NCI-H1417 treated with DMSO at 0.1 percent for 48 hours (cell line): Measurements from ENCODE around the gene RAI1.

Experiments
- DNase-seq: peaks from one replicate; lab custom pipeline; 2025; lab: John Stamatoyannopoulos, UW

The RAI1 gene

DNA sequence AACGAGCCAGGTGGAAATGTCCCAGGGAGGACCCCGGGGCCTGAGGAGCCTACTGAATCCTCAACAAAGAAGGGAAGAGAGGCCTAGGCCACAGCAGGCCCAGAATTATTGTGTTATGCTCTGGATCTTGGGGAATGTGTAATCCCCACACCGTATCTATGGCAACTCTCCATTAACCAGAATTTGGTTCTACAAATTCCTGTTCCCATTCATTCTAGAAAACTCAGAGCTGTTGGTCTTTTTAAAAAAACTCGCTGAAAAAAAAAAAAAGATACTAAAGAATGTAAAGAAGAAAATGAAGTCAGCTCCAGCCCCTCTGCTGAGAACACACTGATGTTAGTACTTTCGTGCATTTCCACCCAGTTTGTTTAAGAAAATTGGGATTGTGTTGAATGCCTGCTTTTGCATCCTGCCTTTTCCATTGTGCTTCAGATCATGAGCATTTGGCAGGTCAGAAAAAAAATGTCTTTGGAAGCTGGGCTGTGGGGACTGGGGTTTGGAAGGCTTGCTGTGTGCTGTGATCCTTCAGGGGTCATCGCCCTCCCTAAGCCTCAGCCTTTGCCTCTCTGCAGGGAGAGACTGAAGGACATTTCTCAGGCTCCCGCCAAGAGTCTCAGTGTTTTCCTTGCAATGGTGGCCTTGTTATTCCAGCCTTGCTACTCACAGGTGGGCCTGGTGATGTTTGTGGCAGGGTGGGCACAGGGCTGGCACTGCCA lies 86.1 kb downstream of the RAI1 start:
- DNase-seq: no peak

GRCh38 chr17:17767887-17768418 lies 86.7 kb downstream of the RAI1 start:
- DNase-seq: no peak

GRCh38 chr17:17768424-17769088 lies 87.3 kb downstream of the RAI1 start:
- DNase-seq: no peak

DNA sequence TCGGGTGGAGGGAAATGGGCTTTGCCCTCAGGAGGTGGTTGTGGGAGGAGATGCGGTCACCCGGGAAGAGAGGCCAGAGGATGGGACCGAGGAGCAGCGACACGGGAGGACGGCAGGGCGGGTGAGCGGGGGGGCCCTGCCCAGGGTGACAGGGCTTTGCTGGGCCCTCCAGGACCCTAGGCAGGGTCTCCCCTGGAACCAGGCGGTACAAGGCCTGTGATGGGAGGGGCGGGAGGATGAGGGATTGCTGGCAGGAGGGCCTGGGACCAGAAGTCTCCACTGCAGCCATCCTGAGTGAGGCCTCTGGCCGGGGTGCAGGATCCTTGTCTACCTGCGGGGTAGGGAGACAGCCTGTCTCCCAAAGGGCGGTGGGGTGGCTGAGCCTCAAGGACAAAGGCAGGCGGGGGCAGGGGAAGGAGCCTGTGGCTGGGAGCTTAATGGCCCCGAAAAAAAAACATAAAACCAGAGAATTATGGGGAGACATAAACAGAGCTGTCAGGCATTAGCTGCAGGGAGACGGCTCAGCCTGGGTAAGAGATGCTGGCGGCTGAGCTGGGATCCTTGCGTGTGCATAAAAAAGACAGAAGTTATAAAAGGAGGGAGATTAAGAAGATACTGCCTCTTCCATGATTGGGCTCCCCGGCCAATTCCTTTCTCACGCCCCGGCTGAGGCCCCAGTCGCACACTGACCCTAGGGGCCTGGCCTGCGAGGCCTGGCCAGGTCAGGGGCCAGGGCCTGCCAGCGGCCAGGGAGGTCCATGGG lies 88.8 kb downstream of the RAI1 start:
- no peak for DNase-seq

GRCh38 chr17:17770632-17771044 lies 89.4 kb downstream of the RAI1 start:
- DNase-seq: no peak

- DNase-seq: no peak
Measured at GRCh38 chr17:17771498-17772201, 90.4 kb downstream of the RAI1 start.

- DNase-seq: no peak
Measured at GRCh38 chr17:17772231-17772630, 91.0 kb downstream of the RAI1 start.

DNA sequence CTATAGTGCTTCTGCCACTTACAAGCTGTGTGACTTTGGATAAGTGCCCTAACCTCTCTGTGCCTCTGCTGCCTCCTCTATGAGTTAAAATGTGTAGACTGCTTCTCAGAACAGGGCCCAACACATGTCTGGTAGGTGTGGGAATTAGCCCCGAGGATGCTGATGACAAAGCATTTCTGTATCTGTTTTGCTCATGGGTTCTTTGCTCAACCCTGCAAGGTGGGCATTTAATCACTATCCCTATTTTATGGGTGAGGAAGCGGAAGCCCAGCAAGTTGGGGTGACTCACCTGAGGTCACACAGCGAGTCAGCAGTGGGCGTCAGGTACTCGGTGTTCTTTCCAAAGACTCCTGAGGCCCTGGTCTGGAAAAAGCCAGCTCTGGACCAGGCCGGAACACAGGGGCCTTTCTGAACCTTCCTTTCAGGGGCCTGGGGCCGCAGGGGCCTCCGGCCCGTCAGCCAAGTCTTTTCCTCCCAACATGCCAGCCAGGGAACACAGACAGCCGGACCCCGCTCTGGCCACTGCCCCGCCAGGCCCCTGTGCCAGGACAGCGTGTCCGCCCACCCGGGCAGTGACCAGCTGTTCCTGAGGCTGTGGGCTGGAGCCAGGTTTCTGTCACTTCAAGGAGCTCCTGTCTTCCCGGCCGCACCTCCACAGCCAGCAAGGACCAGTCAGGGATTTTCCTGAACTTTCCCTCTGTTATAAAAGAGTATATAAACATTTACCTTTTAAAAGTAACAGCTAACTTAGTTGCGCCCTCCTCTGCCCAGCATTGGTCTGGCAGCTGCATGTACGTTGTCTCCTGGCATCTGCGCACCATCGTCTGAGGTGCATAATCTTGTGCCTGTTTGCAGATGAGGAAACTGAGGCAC lies 93.0 kb downstream of the RAI1 start:
- no peak for DNase-seq

DNA sequence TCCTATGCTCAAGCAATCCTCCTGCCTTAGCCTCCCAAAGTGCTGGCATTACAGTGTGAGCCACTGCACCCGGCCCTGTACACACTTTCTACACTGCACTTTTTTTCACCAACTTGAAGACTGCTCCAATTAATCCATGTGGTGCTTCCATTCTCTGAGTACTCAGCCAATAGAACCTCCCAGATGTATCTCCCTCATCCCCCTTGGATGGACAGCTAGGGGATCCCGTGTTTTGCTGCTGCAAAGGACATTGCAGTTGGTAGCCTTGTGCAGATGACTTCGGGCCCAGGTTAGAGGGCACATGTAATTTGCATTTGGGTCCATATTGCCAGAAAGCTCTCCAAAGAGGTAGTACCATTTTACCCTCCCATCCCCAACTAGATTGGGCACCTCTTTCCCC lies 95.6 kb downstream of the RAI1 start:
- no peak for DNase-seq

GRCh38 chr17:17778308-17779014 lies 97.2 kb downstream of the RAI1 start:
- no peak for DNase-seq

DNA sequence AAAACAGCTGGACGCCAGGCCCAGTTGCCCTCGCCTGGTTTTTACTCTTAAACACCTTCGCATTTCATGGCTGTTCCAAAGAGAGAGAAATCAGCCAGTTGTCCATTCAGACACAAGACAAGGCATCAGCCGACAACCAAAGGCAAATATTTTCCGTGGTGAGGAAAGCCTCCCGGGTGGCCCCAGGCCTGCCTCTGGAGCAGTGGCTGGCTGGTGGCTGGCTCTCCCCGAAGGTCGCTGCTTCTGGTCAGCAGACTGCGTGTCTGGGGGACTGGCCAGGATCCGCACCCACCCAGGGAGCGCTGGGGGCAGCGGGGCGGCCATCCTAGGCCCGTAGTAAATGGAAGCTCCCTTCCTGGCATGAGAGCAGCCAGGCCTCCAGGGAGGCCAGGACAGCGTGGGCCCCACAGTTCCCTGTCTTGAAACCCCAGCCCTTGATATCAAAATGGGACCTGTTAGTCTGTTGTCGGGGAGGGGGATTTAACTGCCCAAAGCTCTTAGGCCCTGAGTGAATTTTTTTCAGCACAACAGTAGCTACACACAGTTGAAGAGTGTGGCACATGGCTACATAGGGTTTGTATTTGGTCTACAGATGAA lies 97.9 kb downstream of the RAI1 start:
- no peak for DNase-seq

- DNase-seq: no peak
Measured at GRCh38 chr17:17780922-17781590, 99.8 kb downstream of the RAI1 start.

- DNase-seq: no peak
Measured at GRCh38 chr17:17781591-17782496, 100.6 kb downstream of the RAI1 start.

DNA sequence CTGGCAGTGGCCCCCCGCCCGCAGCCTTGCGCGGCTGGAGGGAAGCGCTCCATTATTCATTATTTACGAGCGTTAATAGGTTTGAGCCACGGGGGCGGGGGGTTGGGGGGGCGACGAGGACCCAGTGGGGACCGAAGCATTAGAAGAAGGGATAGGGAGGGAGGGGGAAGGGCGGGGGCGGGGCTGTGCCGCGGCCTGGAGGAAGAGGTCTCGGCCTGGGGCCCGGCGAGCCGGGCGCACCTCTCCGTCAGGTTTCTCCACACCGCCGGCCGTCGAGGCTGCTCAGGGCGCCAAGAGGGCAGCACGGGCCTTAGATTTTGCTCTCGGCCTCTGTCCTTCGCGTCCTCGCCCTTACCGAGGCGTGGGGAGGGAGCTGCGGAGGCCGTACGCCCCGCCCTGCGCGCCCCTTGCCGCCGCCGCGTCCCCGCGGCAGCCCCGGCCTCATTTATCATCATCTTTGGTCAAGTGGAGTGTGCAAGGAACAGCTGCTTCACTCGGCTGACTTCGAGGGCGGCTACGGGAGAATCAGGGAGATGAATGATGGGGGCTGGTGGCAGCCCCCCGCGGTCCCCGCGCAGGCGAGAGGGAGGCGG lies 101.4 kb downstream of the RAI1 start:
- no peak for DNase-seq

- no peak for DNase-seq
Measured at GRCh38 chr17:17783116-17783824, 102.0 kb downstream of the RAI1 start.

DNA sequence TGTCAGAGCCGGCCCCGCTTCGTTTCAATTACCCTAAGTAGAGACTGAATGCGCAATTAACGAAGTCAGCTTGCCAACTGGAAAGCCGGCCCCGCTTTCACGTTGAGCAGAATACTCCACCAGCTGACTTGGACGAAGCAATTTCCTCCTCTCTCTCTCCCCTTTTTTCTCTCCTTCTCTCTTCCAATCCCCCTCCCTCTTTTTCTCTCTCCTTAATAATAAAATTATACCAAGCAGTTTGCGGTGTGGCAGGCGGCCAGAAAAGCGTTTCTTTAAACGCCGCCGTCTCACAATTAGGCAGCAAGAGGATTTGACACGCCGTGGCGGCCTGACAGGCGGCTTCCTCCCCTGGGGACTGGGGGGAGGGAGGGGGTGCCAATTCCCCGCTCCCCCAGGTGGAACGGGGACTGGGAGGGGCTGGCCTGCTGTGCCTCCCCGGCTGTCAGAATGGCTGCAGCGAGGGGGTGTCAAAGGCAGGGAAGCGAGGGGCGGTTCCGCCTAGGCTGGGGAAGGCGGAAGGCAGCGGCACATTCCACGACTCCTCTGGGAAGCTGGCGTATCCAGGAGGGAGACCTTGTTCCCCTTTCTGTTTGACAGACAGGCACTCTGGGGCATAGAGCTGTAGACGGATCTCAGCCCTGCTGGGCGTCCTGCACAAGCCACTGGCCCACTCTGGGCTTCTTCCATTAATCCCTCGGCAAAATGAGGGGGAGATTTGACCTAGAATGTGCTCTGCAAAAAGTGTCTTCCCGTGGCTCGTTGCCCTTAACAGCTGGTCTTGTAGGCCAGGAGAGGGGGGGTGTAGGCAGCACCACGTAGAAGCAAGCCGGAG lies 102.8 kb downstream of the RAI1 start:
- DNase-seq: no peak
